OCI-LY3 (cell line): ENCODE data around the gene SFT2D2.

ENCODE experiments used
- H2AFZ ChIP-seq: fragments of 200-600, 300-600 bp; shearing (Covaris generic); 2 replicates; pipeline ENCODE4 v1.6.0; 2014; ENCODE audit warnings: antibody characterized with exemption, low read depth, low read length
- H3K27ac ChIP-seq: fragments of 200-600, 300-600 bp; sonication (generic); 2 replicates; pipeline ENCODE4 v1.5.1; 2014; ENCODE audit warnings: mild to moderate bottlenecking, low read length, moderate library complexity, mixed read lengths
- H3K27me3 ChIP-seq: fragments of 200-600, 300-600 bp; sonication (generic); 2 replicates; pipeline ENCODE4 v1.6.1; 2014; ENCODE audit warnings: low read depth, low read length, mixed read lengths
- H3K36me3 ChIP-seq: fragments of 200-600, 300-600 bp; sonication (generic); replicated peaks from 2 replicates; pipeline ENCODE3; 2014; ENCODE audit warnings: low read depth, low read length, mixed read lengths
- H3K4me1 ChIP-seq: fragments of 300-600, 200-600 bp; sonication (generic); 2 replicates; pipeline ENCODE4 v1.6.1; 2014; ENCODE audit warnings: low read length, mixed read lengths
- H3K4me2 ChIP-seq: fragments of 200-600, 300-600 bp; sonication (generic); 2 replicates; pipeline ENCODE4 v1.6.1; 2014; ENCODE audit warnings: low read length, mixed read lengths
- H3K4me3 ChIP-seq: fragments of 300-600, 200-600 bp; sonication (generic); 2 replicates; pipeline ENCODE4 v1.5.1; 2014; ENCODE audit warnings: antibody characterized with exemption, mild to moderate bottlenecking, low read length, moderate library complexity
- H3K79me2 ChIP-seq: fragments of 300-600, 200-600 bp; shearing (Covaris generic); 2 replicates; pipeline ENCODE4 v1.6.1; 2014; ENCODE audit warnings: mild to moderate bottlenecking, low read length, mixed read lengths
- H3K9ac ChIP-seq: fragments of 300-600, 200-600 bp; shearing (Covaris generic); 2 replicates; pipeline ENCODE4 v1.6.0; 2014; ENCODE audit warnings: mild to moderate bottlenecking, low read length, moderate library complexity
- H3K9me3 ChIP-seq: fragments of 200-600, 300-600 bp; shearing (Covaris generic); 2 replicates; pipeline ENCODE4 v1.6.1; 2014; ENCODE audit warnings: low read length, mixed read lengths; ENCODE audit not compliant: insufficient read depth
- H4K20me1 ChIP-seq: fragments of 200-600, 300-600 bp; sonication (generic); 2 replicates; pipeline ENCODE4 v1.6.1; 2016; ENCODE audit warnings: low read length, mixed read lengths; ENCODE audit not compliant: insufficient read depth
- CTCF ChIP-seq: fragments of 200-600, 300-600 bp; sonication (generic); IDR thresholded peaks from 2 replicates; pipeline ENCODE4 v1.5.1; 2014; ENCODE audit warnings: antibody characterized with exemption, low read length, low read depth
- EZH2phosphoT487 ChIP-seq: fragments of 200-600 bp; shearing (Covaris generic); IDR thresholded peaks from 2 replicates; pipeline ENCODE4 v1.6.1; 2018; ENCODE audit warnings: antibody characterized with exemption, mixed run types, low read depth

SFT2D2 gene

GRCh38 chr1:168217664-168218063 is 8.1 kb upstream of the SFT2D2 start:
- Histone ChIP-seq H3K9ac (no peak overlapping the region), H3K4me1 (no peaks in the 10 kb centered on the region), H3K4me2 (no peak overlapping the region), H3K9me3 (0 out of 2 replicates have a peak, but pooled peaks cover 3% of the 10 kb centered on the region), H3K4me3 (no peak overlapping the region), H3K36me3 (no peaks in the 10 kb centered on the region), H3K27ac (no peak overlapping the region), H4K20me1 (no peaks in the 10 kb centered on the region), H3K27me3 (no peaks in the 10 kb centered on the region), H3K79me2 (no peaks in the 10 kb centered on the region), H2AFZ (no peak overlapping the region)
- TF ChIP-seq EZH2phosphoT487: no peak
- no peak for TF ChIP-seq CTCF

GRCh38 chr1:168218658-168219057 is 7.1 kb upstream of the SFT2D2 start:
- Histone ChIP-seq H3K27ac (no peak overlapping the region), H3K4me1 (no peaks in the 10 kb centered on the region), H4K20me1 (no peaks in the 10 kb centered on the region), H3K9me3 (no peaks in the 10 kb centered on the region), H3K4me3 (no peak overlapping the region), H3K9ac (no peak overlapping the region), H2AFZ (no peak overlapping the region), H3K36me3 (no peaks in the 10 kb centered on the region), H3K79me2 (no peaks in the 10 kb centered on the region), H3K4me2 (no peak overlapping the region), H3K27me3 (no peaks in the 10 kb centered on the region)
- TF ChIP-seq CTCF (no peak), EZH2phosphoT487 (no peak)

GRCh38 chr1:168220470-168220871 is 5.3 kb upstream of the SFT2D2 start:
- H3K27me3 ChIP-seq: no peaks in the 10 kb centered on the region
- H3K79me2 ChIP-seq: no peaks in the 10 kb centered on the region; the same call in 1 of the 2 replicates
- no peak overlapping the region for H3K4me3 ChIP-seq
- peaks cover 7% of the 10 kb centered on the region for H3K4me1 ChIP-seq
- no peak overlapping the region for H3K27ac ChIP-seq
- H4K20me1 ChIP-seq: no peaks in the 10 kb centered on the region
- H3K36me3 ChIP-seq: no peaks in the 10 kb centered on the region
- TF ChIP-seq EZH2phosphoT487: no peak
- no peak for TF ChIP-seq CTCF
- H3K4me2 ChIP-seq: no peak overlapping the region
- H2AFZ ChIP-seq: no peak overlapping the region
- H3K9me3 ChIP-seq: no peaks in the 10 kb centered on the region
- no peak overlapping the region for H3K9ac ChIP-seq

- H3K36me3 ChIP-seq: no peaks in the 10 kb centered on the region
- no peaks in the 10 kb centered on the region for H4K20me1 ChIP-seq
- H3K4me1 ChIP-seq: peaks cover 7% of the 10 kb centered on the region
- no peak overlapping the region for H3K4me2 ChIP-seq
- peaks cover 5% of the 10 kb centered on the region for H3K79me2 ChIP-seq
- H3K27ac ChIP-seq: no peak overlapping the region
- H3K4me3 ChIP-seq: no peak overlapping the region
- H3K9ac ChIP-seq: no peak overlapping the region
- TF ChIP-seq EZH2phosphoT487 (no peak), CTCF (no peak)
- H2AFZ ChIP-seq: no peak overlapping the region
- H3K9me3 ChIP-seq: no peaks in the 10 kb centered on the region
- no peaks in the 10 kb centered on the region for H3K27me3 ChIP-seq
Measured at GRCh38 chr1:168221275-168221674, 4.5 kb upstream of the SFT2D2 start.
